Activated T-helper 9 cell treated with anti-CD3 and anti-CD28 coated beads, Interleukin-2, amount 50 U/mL, for 16 hours (primary cell): Measurements from ENCODE around the gene EEF1AKMT3.
"Not testable (repeated sequence)": the region's sequence is repeated elsewhere in the genome, so short reads cannot be mapped to it uniquely, and the experiment has no call there.

ENCODE experiments used
- DNase-seq: peaks from one replicate; pipeline ENCODE4 v3.0.0-alpha.2; 2020; ENCODE audit warnings: low read depth

Gene EEF1AKMT3

GRCh38 chr12:57765698-57766463, 6.5 kb upstream of the EEF1AKMT3 start:
- DNase-seq: no peak

GRCh38 chr12:57766464-57767304, 5.7 kb upstream of the EEF1AKMT3 start, which contains the start of gene CYP27B1:
Gene CYP27B1 (minus strand): TSS chr12:57767078. CDS start chr12:57767041, 37 bp downstream.
- DNase-seq: no peak

GRCh38 chr12:57767305-57767698, 5.1 kb upstream of the EEF1AKMT3 start:
- no peak for DNase-seq

GRCh38 chr12:57767876-57768275, 4.5 kb upstream of the EEF1AKMT3 start:
- DNase-seq: no peak

GRCh38 chr12:57769594-57769993, 2.8 kb upstream of the EEF1AKMT3 start:
- DNase-seq: no peak

GRCh38 chr12:57770734-57771133, 1.7 kb upstream of the EEF1AKMT3 start:
- DNase-seq: no peak

GRCh38 chr12:57771236-57771872, 1.1 kb upstream of the EEF1AKMT3 start:
- DNase-seq: peak; percentile 78

GRCh38 chr12:57771873-57772428, 463 bp upstream of the EEF1AKMT3 start, which contains the start of gene METTL1:
Gene METTL1 (minus strand): TSS chr12:57772105. CDS start chr12:57772083, 22 bp downstream.
- DNase-seq: peak; percentile 89

GRCh38 chr12:57774634-57775033, 2.2 kb downstream of the EEF1AKMT3 start:
- DNase-seq: not testable (repeated sequence)

GRCh38 chr12:57775044-57775443, 2.6 kb downstream of the EEF1AKMT3 start:
- DNase-seq: no peak

GRCh38 chr12:57775563-57776246, 3.3 kb downstream of the EEF1AKMT3 start:
- DNase-seq: no peak

- DNase-seq: no peak
These were observed 3.8 kb downstream of the EEF1AKMT3 start for GRCh38 chr12:57776247-57776587.

- DNase-seq: no peak
These were observed 5.0 kb downstream of the EEF1AKMT3 start for GRCh38 chr12:57777367-57777766.

GRCh38 chr12:57777911-57778310, 5.5 kb downstream of the EEF1AKMT3 start:
- DNase-seq: no peak

- DNase-seq: no peak
These were observed 7.3 kb downstream of the EEF1AKMT3 start for GRCh38 chr12:57779736-57780135.

- no peak for DNase-seq
These were observed 8.0 kb downstream of the EEF1AKMT3 start for GRCh38 chr12:57780284-57780897.

- no peak for DNase-seq
These were observed 8.8 kb downstream of the EEF1AKMT3 start for GRCh38 chr12:57781244-57781643.

- DNase-seq: no peak
These were observed 9.4 kb downstream of the EEF1AKMT3 start for GRCh38 chr12:57781801-57782200.

- no peak for DNase-seq
These were observed 9.8 kb downstream of the EEF1AKMT3 start for GRCh38 chr12:57782243-57782607.

GRCh38 chr12:57782608-57783465, 10.4 kb downstream of the EEF1AKMT3 start, which contains the start of gene TSFM:
Gene TSFM (plus strand): TSS chr12:57782787. CDS start chr12:57782802, 15 bp downstream.
- peak; percentile 96 for DNase-seq
